GM19324 (cell line): ENCODE measurements around the gene PIK3R5.
A peak's percentile ranks its signal among the peaks of the same experiment; 100 is the strongest.
"Not testable (repeated sequence)": the region's sequence is repeated elsewhere in the genome, so short reads cannot be mapped to it uniquely, and the experiment has no call there.

Experiments used
- ATAC-seq: cut with Tn5 transposase; IDR thresholded peaks from one replicate; pipeline ENCODE4 v1.9.1; 2021; ENCODE audit warnings: mild to moderate bottlenecking, moderate library complexity; ENCODE audit not compliant: unreplicated experiment, low FRiP score

Gene PIK3R5

GRCh38 chr17:8985054-8985701 is 19.7 kb upstream of the PIK3R5 start:
- ATAC-seq: no peak

GRCh38 chr17:8984225-8984624 is 18.7 kb upstream of the PIK3R5 start:
- not testable (repeated sequence) for ATAC-seq

GRCh38 chr17:8981443-8981842 is 15.9 kb upstream of the PIK3R5 start:
- ATAC-seq: no peak

DNA sequence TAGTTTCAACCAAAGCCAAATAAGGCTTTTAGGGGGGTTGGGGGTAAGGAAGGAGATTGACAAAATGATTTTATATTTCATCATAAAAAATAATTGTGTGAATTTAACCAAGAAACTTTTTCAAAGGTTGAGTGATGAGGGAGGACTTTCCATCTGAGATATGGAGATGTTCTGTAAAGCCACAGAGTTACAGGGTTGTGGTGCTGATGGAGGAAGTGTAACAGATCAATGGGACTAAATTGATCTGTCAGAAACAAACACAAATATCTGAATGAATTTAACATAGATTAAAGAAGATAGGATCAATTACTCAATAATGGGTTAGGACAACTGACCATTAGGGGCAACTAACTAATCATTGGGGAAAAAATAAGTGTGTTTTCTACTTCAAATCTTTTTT is 14.2 kb upstream of the PIK3R5 start:
- ATAC-seq: no peak

- no peak for ATAC-seq
These were observed 11.1 kb upstream of the PIK3R5 start for GRCh38 chr17:8976638-8977037.

DNA sequence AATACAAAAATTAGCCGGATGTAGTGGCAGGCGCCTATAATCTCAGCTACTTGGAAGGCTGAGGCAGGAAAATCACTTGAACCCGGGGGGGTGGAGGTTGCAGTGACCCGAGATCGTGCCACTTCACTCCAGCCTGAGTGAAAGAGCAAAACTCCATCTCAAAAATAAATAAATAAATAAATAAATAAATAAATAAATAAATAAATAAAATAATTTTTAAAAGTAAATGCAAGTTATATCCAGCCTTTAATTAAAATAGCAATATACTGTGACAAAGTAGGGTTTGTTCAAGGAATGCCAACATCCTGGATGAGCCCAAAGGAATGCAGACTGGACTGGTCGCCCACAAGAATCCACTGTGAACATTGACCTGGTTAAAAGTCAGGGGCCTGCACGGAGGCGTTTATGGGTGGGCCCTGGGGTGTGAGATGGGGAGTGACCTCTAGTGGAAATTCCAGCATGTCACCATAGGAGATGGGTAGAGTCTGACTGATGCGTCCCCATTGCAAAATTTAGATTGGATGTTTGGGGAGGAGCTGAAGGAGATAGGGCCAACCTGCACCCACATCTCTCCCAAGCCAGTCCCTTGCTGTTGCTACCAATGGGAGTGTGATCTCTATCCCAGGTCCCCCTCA is 9.7 kb upstream of the PIK3R5 start:
- no peak for ATAC-seq

- no peak for ATAC-seq
These were observed 4.4 kb upstream of the PIK3R5 start for GRCh38 chr17:8969901-8970300.

- no peak for ATAC-seq
These were observed 3.0 kb upstream of the PIK3R5 start for GRCh38 chr17:8968503-8968902.

DNA sequence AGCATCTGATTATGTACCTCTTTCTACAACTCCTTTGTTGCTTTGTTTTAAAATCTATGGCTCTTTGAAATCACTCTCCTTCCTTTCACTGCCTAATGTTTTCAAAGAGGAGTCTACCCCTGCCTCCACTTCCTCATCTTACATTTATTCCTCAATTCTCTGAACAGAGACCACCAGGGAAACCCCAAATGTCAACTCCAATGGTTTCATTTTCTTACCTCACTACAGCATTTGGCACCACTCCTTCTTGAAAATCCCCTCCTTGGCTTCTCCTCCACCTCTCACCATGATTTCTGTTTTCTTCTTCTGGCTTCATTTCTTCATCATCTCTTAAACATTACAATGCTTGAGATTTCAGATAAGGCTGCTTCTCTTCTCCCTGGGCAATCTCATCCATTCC is 2.4 kb upstream of the PIK3R5 start:
- ATAC-seq: no peak

DNA sequence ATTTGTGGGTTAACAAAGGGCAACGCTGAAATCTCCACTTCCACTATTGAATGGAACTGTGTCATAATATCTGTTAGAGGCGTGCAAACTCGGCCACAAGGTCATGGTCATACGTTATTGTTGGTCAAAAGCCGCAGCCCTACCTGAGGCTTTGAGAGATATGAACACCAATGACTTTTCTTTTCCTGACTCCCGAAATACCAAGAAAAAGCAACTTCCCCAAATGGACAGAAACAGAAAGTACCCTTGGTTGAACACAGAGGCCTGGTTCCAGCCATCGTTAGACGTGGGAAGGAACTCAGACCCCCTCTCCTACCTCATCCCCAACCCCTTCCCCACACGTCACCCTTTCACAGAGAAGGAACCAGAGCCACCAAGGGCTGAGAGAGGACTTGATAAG is 1.4 kb upstream of the PIK3R5 start:
- ATAC-seq: no peak

DNA sequence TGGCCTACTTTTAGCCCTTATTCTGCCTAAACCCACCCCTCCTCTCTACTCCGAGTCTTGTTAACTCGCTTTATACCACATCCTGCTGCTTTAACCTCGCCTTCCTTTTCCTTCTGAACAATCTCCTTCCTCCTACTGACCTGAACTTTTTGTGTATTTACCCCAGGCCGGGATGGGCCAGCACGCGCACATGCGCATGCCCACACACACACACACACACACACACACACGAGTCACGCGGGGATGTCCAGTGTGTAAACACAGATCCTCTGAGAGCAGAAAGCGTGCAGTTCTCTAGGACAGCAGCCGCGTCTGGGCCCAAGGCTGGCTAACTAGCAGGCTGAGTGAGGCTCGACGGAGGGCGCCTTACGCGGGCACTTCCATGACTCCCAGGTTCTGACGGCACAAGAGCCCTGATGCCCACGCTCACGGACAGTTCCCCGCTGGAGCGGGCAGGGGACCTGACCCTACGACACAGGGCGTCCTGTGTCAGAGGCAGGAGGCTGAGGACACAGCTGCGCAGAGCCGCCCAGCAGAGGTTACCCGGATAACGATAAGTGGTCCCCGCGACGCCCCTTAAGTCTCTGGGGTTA is 610 bp downstream of the PIK3R5 start:
- peak; percentile 8 for ATAC-seq

DNA sequence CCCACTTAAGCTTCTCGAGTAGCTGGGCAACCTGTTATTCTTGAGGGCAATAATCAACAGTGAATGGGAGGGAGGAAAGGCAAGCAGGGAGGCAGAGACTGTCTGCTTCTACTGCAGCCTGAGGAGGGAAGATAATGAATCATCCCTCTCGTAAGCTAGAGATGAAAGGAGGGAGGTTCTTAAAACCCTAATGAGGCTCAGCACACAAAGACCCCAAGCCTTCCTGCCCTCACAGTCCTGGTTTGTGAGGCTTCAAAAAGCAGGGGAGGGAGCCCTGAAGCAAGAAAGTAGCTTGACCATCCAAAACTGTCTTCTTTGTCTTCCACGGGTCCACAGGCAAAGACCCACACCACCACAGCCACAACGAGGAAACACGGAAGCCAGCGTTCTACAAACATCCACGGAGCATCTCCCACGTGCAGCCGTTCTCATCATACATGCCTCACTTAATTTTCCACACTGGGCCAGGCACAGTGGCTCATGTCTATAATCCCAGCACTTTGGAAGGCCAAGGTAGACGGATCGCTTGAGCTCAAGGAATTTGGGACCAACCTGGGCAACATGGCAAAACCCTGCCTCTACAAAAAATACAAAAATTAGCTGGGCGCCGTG is 1.8 kb downstream of the PIK3R5 start:
- no peak for ATAC-seq

- ATAC-seq: no peak
These were observed 2.5 kb downstream of the PIK3R5 start for GRCh38 chr17:8963014-8963413.

DNA sequence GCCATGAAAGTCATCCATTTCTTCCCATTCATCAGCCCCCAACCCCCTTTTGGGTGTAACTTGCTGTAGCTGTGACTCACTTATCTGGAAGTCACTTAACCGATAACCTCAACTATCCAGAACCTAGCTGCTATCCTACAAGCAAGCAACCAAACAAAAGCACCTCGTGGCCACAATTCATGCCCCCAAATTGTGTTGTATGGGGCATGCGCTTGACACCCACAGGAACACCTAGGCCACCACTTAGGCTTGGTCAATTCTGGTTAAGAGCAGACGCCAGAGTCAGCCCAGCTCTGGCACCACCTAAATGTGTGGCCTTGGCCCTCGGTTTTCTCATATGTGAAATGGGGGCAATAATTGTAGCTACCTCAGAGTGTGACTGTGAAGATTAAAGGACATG is 3.7 kb downstream of the PIK3R5 start:
- no peak for ATAC-seq

GRCh38 chr17:8960325-8961140 is 5.0 kb downstream of the PIK3R5 start:
- ATAC-seq: no peak

GRCh38 chr17:8959312-8959918 is 6.1 kb downstream of the PIK3R5 start:
- ATAC-seq: no peak

- ATAC-seq: no peak
These were observed 7.8 kb downstream of the PIK3R5 start for GRCh38 chr17:8957721-8958120.

DNA sequence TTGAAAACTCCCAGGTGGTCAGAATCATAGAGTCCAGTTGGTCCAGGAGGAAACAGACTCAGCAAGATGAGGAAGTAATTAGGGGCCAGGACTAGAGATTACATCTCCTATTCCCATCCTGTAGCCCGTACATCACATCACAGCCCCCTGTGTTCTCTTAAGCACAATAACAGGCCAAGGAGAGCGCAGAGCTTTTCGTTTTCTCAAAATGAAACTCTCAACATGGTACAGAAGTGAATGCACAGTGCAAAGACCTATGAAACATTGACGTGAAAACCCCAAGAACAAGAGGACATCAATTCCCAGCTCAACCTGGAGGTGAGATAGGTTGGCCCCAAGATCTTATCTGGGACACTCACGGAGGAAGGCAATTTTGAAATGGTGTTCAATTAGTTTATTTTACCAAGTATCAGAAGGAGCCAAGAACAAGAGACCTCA is 9.0 kb downstream of the PIK3R5 start:
- ATAC-seq: no peak

DNA sequence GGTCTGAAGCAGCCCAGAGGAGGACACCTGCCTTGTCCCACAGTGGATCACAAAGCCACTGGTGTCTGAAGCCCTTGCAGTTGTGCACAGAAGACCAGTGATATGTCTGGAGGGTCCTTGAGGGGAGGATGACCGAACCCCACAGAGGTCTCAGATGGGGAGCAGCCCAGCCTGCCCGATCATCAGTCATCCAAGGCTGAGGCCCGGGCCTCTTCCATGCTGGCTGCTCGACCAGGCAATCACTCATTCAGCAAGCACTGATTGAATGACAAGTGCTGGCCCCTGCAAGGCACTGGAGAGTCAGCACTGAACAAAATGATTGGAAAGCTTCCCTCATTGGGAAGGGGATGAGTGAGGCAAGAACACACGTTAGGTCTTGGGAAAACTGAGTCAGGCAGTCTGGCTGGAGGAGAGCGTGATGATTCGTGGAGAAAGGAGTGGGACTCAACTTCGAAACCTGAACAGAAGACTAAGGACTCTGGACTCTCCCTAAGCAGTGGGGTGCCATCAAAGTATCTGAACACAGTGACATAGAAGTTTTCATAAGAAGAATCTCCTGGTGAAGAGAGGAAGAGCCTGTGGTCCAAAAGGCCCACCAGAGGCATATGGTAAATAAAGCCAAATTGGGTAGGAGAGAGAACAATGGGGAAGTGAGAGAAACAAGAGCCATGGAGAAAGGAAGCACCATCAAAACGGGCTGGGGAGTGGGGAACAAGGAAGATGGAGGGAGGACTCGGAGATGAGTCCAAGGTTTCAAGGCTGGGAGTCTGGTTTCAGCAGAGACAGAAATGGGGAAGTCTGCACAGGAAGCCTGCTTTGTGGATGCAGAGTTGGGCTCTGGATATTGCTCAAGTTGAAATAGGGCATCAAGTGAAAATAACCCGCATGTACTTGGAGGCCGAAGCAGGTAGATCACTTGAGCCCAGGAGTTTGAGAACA is 10.2 kb downstream of the PIK3R5 start:
- no peak for ATAC-seq
